OCI-LY3 (cell line): ENCODE results near the gene FMNL1.

ENCODE experiments used
- CTCF ChIP-seq: fragments of 200-600, 300-600 bp; sonication (generic); IDR thresholded peaks from 2 replicates; pipeline ENCODE4 v1.5.1; 2014; ENCODE audit warnings: antibody characterized with exemption, low read length, low read depth
- EZH2phosphoT487 ChIP-seq: fragments of 200-600 bp; shearing (Covaris generic); IDR thresholded peaks from 2 replicates; pipeline ENCODE4 v1.6.1; 2018; ENCODE audit warnings: antibody characterized with exemption, mixed run types, low read depth

GRCh38 chr17:45220079-45220478 lies 1.6 kb upstream of the FMNL1 start:
- no peak for TF ChIP-seq CTCF
- TF ChIP-seq EZH2phosphoT487, result no peak
